Rectal smooth muscle tissue (tissue), 1 donor: ENCODE data around the gene SCNM1.
A peak's percentile ranks its signal among the peaks of the same experiment; 100 is the strongest.
"Not testable (repeated sequence)": the region's sequence is repeated elsewhere in the genome, so short reads cannot be mapped to it uniquely, and the experiment has no call there.

Experiments used
- H3K27ac ChIP-seq: one replicate; pipeline ENCODE4 v1.7.0; 2013; ENCODE audit warnings: low read depth, low read length, inconsistent platforms
- H3K27me3 ChIP-seq: one replicate; pipeline ENCODE4 v1.7.0; 2013; ENCODE audit warnings: low read length; ENCODE audit not compliant: control insufficient read depth, insufficient read depth
- H3K36me3 ChIP-seq: one replicate; pipeline ENCODE4 v1.7.0; 2013; ENCODE audit warnings: low read length; ENCODE audit not compliant: control insufficient read depth, insufficient read depth
- H3K4me1 ChIP-seq: one replicate; pipeline ENCODE4 v1.7.0; 2013; ENCODE audit warnings: low read length; ENCODE audit not compliant: control insufficient read depth, insufficient read depth
- H3K4me3 ChIP-seq: one replicate; pipeline ENCODE4 v1.7.0; 2013; ENCODE audit warnings: low read length
- H3K9ac ChIP-seq: one replicate; pipeline ENCODE4 v1.7.0; 2013; ENCODE audit warnings: low read length

Gene SCNM1

DNA sequence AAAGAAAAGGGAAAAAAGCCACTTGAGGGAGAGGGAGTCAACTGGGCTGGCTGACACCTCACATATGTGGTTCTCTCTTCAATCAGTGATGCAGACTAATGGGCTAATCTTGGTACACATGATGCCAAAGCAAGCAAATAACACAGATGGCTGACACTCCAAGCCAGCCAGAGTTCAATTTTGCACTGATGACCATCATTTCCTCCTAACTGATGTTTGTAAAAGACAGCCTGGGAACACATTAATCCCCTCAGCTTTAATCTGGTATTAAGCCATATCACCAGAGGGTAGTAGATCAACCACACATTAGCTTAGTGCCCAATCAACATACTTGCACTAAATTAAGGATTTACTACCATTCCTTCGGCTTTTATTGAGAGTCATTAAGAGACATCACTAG lies 21.3 kb downstream of the SCNM1 start:
- Histone ChIP-seq H3K9ac (no peak overlapping the region), H3K27ac (no peak overlapping the region)

DNA sequence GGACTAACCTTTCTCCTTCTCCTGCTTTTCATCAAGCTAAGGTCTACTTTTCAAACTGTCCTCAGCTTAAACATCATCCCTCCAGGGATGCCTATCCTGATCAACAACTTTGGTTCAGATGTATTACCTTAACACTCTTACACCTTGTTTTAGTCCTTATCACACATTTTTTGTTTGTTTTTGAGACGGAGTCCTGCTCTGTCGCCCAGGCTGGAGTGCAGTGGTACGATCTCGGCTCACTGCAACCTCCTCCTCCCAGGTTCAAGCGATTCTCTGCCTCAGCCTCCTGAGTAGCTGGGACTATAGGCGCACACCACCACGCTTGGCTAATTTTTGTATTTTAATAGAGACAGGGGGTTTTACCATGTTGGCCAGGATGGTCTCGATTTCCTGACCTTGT lies 22.7 kb downstream of the SCNM1 start:
- H3K27ac ChIP-seq, H3K9ac ChIP-seq: not testable (repeated sequence)

More for the DNA sequence above, 21.3 kb downstream of the SCNM1 start:
- Histone ChIP-seq H3K4me3 (no peak overlapping the region), H3K27me3 (no peaks in the 10 kb centered on the region), H3K36me3 (peaks cover 13% of the 10 kb centered on the region), H3K4me1 (peaks cover 8% of the 10 kb centered on the region)

DNA sequence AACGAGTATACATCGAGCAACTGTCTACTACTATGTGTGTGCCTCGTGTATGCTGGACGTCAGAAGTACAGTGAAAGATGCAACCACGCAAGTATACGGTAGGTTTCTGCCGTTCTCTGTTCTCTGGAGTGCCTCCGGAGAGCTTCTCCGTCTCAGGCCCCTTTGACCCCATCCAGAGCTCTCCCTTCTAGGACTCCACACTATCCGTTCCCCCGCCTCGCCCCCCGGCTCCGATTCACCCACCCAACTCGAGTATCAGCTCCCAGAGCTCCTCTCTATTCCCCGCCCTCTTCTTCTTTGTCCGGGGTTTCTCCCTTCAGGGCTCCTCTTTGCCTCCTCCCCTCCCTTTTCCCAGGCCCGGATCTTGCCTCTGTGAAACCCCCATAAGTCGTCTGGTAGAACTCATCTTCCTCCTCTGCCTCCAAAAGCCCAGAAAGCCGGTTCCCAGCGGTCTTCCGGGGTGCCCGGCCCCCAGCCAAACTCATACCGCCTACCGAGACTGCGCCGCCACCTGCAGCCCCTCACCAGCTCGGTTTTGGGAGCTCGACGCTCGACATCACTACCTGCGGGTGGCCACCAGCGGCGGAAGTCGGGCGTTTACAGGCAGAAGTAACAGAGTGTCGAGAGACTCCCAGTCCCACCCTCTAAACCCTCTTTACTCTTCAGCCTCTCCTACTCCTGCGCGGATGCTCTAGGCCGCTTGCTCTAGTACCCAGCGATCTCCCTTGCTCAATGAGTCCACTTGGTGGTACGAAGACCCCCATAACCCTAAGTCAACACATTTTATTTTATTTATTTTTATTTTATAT lies 23.9 kb downstream of the SCNM1 start, which contains the start of gene VPS72:
VPS72 (minus strand) TSS at position 561 of the 809 bp plus-strand sequence; CDS start at position 485, 76 bp downstream.
- Histone ChIP-seq H3K4me1 (peaks cover 8% of the 10 kb centered on the region), H3K4me3 (peak within 1 kb of the TSS; percentile 90), H3K27ac (peak within 1 kb of the TSS; percentile 76), H3K27me3 (no peaks in the 10 kb centered on the region), H3K36me3 (peaks cover 7% of the 10 kb centered on the region), H3K9ac (peak within 1 kb of the TSS; percentile 50)

More for the DNA sequence above, 22.7 kb downstream of the SCNM1 start:
- H3K4me1 ChIP-seq, H3K27me3 ChIP-seq: not testable (repeated sequence)
- Histone ChIP-seq H3K4me3 (peak overlapping the region; percentile 90), H3K36me3 (peaks cover 11% of the 10 kb centered on the region)

DNA sequence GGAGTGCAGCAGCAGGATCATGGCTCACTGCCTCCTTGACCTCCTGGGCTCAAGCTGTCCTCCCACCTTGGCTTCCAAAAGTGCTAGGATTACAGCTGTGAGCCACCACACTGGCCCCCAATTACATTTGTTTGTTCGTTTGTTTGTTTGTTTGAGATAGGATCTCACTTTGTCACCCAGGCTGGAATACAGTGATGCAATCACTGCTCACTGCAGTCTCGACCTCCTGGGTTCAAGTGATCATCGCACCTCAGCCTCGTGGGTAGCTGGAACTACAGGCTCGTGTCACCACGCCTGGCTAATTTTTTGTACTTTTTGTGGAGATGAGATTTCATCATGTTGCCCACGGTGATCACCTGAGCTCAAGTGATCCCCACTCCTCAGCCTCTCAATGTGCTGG lies 26.1 kb downstream of the SCNM1 start:
- Histone ChIP-seq H3K27ac (no peak overlapping the region), H3K9ac (no peak overlapping the region), H3K4me1 (peaks cover 8% of the 10 kb centered on the region), H3K27me3 (no peaks in the 10 kb centered on the region), H3K36me3 (no peaks in the 10 kb centered on the region), H3K4me3 (no peak overlapping the region)

DNA sequence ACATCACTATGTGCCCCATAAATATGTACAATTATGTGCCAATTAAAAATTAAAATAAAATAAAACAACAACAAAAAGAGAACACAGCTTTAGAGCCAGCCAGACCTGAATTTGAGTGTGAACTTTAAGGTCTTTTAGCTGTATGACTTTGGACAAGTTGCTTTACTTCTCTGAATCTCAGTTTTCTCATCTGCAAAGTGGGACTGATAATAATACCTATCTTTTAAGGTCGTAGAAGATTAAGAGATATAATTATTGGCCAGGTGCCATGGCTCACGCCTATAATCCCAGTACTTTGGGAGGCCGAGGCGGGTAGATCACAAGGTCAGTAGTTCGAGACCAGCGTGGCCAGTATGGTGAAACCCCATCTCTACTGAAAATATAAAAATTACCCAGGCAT lies 27.4 kb downstream of the SCNM1 start:
- H3K9ac ChIP-seq: no peak overlapping the region
- H3K27me3 ChIP-seq: no peaks in the 10 kb centered on the region
- H3K36me3 ChIP-seq: no peaks in the 10 kb centered on the region
- no peak overlapping the region for H3K4me3 ChIP-seq
- no peak overlapping the region for H3K27ac ChIP-seq
- H3K4me1 ChIP-seq: peaks cover 12% of the 10 kb centered on the region

DNA sequence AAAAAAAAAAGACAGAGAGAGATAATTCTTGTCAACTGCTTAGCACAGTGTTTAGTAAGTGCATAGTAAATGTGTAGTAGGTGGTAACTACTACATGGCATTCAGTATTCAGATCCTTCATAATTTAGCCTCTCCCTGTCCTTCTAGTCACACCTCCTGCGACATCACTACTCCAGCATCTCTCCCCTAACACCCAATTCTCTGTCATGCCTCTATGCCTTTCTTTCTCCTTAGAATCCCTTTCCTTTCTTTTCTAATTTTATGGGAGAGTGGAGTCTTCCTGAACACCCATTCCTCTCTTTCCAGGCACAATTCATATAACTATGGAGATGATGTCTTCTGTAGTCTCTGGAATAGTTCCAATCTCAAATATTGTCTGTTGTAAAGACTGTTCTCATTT lies 27.9 kb downstream of the SCNM1 start:
- peaks cover 10% of the 10 kb centered on the region for H3K4me1 ChIP-seq
- no peaks in the 10 kb centered on the region for H3K36me3 ChIP-seq
- H3K27me3 ChIP-seq: no peaks in the 10 kb centered on the region
- H3K4me3 ChIP-seq: no peak overlapping the region
- no peak overlapping the region for H3K9ac ChIP-seq
- no peak overlapping the region for H3K27ac ChIP-seq

DNA sequence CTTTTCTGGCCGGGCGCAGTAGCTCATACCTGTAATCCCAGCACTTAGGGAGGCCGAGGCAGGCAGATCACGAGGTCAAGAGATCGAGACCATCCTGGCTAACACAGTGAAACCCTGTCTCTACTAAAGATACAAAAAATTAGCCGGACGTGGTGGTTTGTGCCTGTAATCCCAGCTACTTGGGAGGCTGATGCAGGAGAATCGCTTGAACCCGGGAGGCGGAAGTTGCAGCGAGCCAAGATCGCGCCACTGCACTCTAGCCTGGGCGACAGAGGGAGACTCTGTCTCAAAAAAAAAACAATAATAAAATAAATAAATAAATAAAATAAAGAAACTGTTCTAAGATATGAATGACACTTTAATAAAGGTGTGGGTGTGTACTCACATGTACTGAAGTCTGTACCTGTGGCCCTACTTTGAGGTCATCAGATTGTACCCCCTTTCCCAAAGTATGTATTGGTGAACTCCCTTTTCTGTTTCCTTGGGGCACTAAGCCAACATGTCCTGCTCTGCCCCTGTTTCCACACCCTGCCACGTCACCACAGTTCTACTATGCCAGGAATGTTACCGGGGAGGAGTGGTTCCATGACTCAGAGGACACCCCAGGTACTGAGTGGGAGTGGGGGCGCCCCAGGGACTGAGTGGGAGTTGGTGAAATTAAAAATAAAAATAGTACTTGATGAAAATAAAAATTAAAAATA lies 29.1 kb downstream of the SCNM1 start:
- not testable (repeated sequence) for H3K4me1 ChIP-seq, H3K9ac ChIP-seq

DNA sequence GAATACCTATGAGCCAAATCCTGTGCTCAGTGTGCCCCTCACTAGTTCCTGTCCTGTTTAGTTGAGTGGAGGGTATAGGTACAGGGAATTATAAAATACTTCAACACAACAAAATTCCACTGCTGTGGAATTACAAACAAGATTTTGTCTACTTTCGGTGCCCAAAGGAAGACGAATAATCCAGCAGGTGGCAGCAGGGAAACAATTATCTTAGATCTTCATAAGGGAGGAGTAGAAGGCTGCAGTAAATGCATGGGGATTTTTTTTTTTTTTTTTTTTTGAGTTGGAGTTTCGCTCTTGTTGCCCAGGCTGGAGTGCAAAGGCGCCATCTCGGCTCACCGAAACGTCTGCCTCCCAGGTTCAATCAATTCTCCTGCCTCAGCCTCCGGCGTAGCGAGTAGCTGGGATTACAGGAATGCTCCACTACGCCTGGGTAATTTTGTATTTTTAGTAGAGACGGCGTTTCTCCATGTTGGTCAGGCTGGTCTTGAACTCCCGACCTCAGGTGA lies 30.4 kb downstream of the SCNM1 start:
- Histone ChIP-seq H3K27me3 (no peaks in the 10 kb centered on the region), H3K4me1 (peaks cover 5% of the 10 kb centered on the region), H3K4me3 (peak overlapping the region; percentile 52), H3K36me3 (no peaks in the 10 kb centered on the region), H3K9ac (no peak overlapping the region), H3K27ac (no peak overlapping the region)

More for the DNA sequence above, 29.1 kb downstream of the SCNM1 start:
- not testable (repeated sequence) for H3K4me3 ChIP-seq, H3K27ac ChIP-seq, H3K27me3 ChIP-seq, H3K36me3 ChIP-seq

DNA sequence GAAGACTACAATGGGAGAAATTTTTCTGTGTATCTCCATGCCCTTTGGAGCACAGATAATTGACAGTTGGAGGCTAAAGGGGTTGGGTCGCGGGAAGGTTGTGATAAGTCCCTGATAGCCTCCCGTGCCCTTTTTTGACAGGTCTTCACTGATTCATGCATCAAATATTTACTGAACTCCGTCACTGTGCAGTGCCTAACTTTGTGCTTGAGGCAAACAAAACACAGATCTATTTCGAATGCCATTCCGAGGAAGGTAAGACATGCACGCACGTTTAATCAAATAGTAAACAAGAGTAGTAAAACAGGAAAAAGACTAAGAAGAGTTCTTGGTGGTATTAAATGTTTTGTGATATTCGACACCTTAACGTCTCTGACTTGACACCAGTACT lies 31.9 kb downstream of the SCNM1 start:
- Histone ChIP-seq H3K4me3 (peak overlapping the region; percentile 88), H3K27me3 (no peaks in the 10 kb centered on the region), H3K9ac (no peak overlapping the region), H3K27ac (peak overlapping the region; percentile 82), H3K4me1 (peaks cover 5% of the 10 kb centered on the region), H3K36me3 (no peaks in the 10 kb centered on the region)

DNA sequence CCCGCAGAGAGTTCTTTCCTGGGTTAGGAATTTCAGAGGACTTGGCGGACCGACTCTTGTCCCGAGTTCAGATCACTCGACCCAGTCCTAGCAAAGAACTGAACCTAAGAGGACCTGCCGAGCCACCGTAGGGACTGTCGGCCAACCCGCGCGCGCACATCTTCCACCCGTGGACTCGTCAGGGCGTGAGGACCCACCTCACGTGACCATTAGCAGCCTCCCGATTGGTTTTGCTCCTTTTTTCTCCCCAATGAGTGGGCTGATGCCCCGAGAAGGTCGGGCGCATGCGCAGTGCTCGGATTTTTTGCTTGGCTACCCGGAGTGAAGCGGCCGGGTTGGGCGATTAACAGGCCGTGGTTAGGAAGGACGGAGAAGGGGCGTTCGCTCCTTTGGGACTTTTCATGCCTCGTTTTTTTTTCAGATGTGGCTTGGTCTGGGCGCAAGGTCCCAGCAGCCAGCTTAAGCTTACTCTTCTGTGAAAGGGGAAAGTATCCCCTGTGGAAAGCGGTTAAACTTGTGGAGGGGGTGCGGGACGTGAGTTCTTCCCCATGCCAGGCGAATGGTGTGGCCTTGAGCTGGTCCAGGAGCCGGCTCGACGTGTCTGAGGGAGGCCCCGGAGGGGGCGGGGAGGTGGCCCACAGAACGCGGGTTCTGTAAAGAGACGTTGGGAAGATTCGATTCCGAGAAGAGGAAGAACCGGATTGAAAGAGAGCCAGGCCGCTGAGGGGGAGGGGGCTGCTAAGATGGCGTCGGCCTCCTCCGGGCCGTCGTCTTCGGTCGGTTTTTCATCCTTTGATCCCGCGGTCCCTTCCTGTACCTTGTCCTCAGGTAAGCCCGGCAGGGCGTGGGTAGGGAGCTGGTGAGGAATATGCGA lies 32.5 kb downstream of the SCNM1 start, which contains the start of gene PIP5K1A:
PIP5K1A (plus strand) TSS at position 299 of the 874 bp plus-strand sequence; CDS start at position 744, 445 bp downstream.
- Histone ChIP-seq H3K36me3 (no peaks in the 10 kb centered on the region), H3K9ac (peak within 1 kb of the TSS; percentile 43), H3K4me1 (peaks cover 5% of the 10 kb centered on the region), H3K27me3 (no peaks in the 10 kb centered on the region), H3K4me3 (peak within 1 kb of the TSS; percentile 88), H3K27ac (peak within 1 kb of the TSS; percentile 89)

DNA sequence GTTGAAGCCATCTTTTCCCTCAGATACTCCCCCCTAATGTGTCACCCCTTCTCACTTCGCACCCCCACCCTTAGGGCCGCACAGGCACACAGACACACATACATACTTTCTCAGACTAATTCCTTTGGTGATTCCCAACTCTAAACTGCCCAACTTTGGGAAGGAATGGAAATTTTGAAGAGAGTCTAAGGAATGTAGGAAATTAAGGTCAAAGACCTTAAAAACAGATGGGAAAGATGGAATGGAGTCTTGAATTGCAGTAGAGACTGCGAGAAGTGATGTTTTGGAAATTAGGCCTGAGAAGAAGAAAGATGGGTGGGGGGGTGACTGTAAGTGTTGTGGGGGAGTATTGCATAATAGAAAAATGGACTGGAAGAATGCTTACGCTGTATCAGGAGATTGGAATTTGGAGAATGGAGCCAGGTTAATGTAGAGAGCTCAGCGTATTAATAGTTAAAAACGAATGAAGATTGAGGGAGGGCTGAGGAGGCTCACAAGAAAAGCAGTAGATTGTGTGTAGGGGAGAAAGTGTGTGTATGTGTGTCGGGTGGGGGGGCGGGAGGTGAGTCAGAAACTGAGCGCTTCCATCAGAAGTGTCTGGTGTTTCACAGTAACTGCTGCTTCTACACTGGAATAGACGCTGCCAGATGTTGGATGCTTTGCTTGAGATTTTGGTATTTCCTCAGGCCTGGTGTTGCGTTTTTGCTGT lies 34.1 kb downstream of the SCNM1 start:
- Histone ChIP-seq H3K9ac (peak overlapping the region; percentile 11), H3K27me3 (no peaks in the 10 kb centered on the region), H3K4me1 (peaks cover 5% of the 10 kb centered on the region), H3K36me3 (no peaks in the 10 kb centered on the region), H3K4me3 (peak overlapping the region; percentile 88), H3K27ac (peak overlapping the region; percentile 89)
